CD4-positive, alpha-beta T cell (primary cell): ENCODE data around the gene CCDC50. TPM values are rescaled to one million over a fixed set of nuclear protein-coding genes. Genes with fewer than 3 reads are reported as not detected.

Experiments used
- ATAC-seq: fragments of 200-7000 bp; cut with Tn5 transposase; one replicate; pipeline ENCODE4 v1.10.0; 2022; ENCODE audit warnings: mild to moderate bottlenecking; ENCODE audit not compliant: poor library complexity
- CTCF ChIA-PET: fragments of 350-600 bp; sonication (Branson Sonifier 250); formaldehyde crosslinking; loops from one replicate; lab custom pipeline; 2021; ENCODE audit warnings: antibody characterized with exemption, inconsistent platforms; lab: Charles Lee
- POLR2A ChIA-PET: fragments of 350-600 bp; sonication (Branson Sonifier 250); formaldehyde crosslinking; loops from one replicate; lab custom pipeline; 2021; ENCODE audit warnings: antibody characterized with exemption, inconsistent platforms; lab: Charles Lee
- DNase-seq, 14 experiments: peaks; one replicate each; pipeline ENCODE4 v3.0.0-alpha.2; 2013 to 2020; ENCODE audit warnings: mixed read lengths in 2 of 14
- H3K27ac ChIP-seq, 2 donors: one replicate each; pipeline versions ENCODE4 v1.5.1 to v1.7.0; 2013; ENCODE audit warnings: low read length in 2 of 2, low read depth in 1 of 2, mild to moderate bottlenecking in 1 of 2
- H3K27me3 ChIP-seq, 2 experiments: 1 replicate in 1 of 2; 2 replicates in 1 of 2; pipeline versions ENCODE4 v1.6.1 to v1.7.0; 2013; ENCODE audit warnings: low read length in 2 of 2, control low read depth in 1 of 2, mild to moderate bottlenecking in 1 of 2, moderate library complexity in 1 of 2; ENCODE audit not compliant: insufficient read depth in 2 of 2, control insufficient read depth in 1 of 2
- H3K36me3 ChIP-seq: one replicate; pipeline ENCODE4 v1.6.1; 2013; ENCODE audit warnings: low read length, control low read depth; ENCODE audit not compliant: insufficient read depth
- H3K4me1 ChIP-seq: one replicate; pipeline ENCODE4 v1.6.1; 2013; ENCODE audit warnings: low read length, control low read depth; ENCODE audit not compliant: insufficient read depth
- H3K4me3 ChIP-seq: one replicate; pipeline ENCODE4 v1.5.1; 2013; ENCODE audit warnings: mild to moderate bottlenecking, low read length, moderate library complexity
- H3K9me3 ChIP-seq, 2 experiments: 1 replicate in 1 of 2; 2 replicates in 1 of 2; pipeline versions ENCODE4 v1.6.1 to v1.7.0; 2013; ENCODE audit warnings: low read length in 2 of 2, mild to moderate bottlenecking in 2 of 2, control low read depth in 1 of 2, moderate library complexity in 1 of 2; ENCODE audit not compliant: control insufficient read depth in 1 of 2, insufficient read depth in 1 of 2
- H3K27ac Mint-ChIP-seq: one replicate; pipeline ENCODE4 v1.8.0; 2020; ENCODE audit warnings: mixed read lengths
- H3K27me3 Mint-ChIP-seq: one replicate; pipeline ENCODE4 v1.8.0; 2021; ENCODE audit warnings: mixed read lengths
- H3K36me3 Mint-ChIP-seq: one replicate; pipeline ENCODE4 v1.8.0; 2021; ENCODE audit warnings: low read depth, mixed read lengths
- H3K4me1 Mint-ChIP-seq: one replicate; pipeline ENCODE4 v1.8.0; 2021; ENCODE audit warnings: low read depth, mixed read lengths
- H3K4me3 Mint-ChIP-seq: one replicate; pipeline ENCODE4 v1.8.0; 2020; ENCODE audit warnings: mild to moderate bottlenecking, mixed read lengths
- H3K9me3 Mint-ChIP-seq: one replicate; pipeline ENCODE4 v1.8.0; 2020; ENCODE audit warnings: mixed read lengths
- intact Hi-C, 2 experiments: fragments of 100-400 bp; cut with DNase I in 1 of 2; cut with micrococcal nuclease in 1 of 2; formaldehyde crosslinking; loops; one replicate each; pipeline versions ENCODE4 v1.15.1 to v1.9.0; 2023 to 2025; cut with DNase I, micrococcal nuclease
- total RNA-seq, 174 experiments: library from RNA in 2 of 174; stranded (reverse) in 2 of 174; gene quantifications; one replicate each; pipeline ENCODE4 v1.2.3 and lab custom pipeline; 2021 to 2026
- TF ChIP-seq, protein P1 (sequence below): fragments of 200-600 bp; IDR thresholded peaks from one replicate; pipeline ENCODE4 v1.8.0; 2022; ENCODE audit warnings: antibody characterized with exemption, mild to moderate bottlenecking

The CCDC50 gene
- total RNA-seq, 2 experiments from 2014 or later: 16.7 to 16.8 TPM

DNA sequence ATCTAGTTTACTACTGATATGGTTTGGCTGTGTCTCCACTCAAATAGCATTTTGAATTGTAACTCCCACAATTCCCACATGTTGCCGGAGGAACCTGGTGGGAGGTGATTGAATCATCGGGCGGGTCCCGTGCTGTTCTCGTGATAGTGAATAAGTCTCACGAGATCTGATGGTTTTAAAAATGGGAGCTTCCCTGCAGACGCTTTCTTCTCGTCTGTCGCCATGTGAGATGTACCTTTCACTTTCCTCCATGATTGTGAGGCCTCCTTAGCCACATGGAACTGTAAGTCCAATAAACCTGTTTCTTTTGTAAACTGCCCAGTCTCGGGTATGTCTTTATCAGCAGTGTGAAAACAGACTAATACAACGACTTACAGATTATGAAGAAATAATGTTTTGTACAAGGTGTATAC lies 96.1 kb downstream of the CCDC50 start:
- Mint-ChIP-seq H3K9me3 (no peaks in the 10 kb centered on the region), H3K36me3 (no peaks in the 10 kb centered on the region), H3K27ac (no peak overlapping the region), H3K4me3 (no peak overlapping the region), H3K27me3 (peaks cover 16% of the 10 kb centered on the region), H3K4me1 (no peaks in the 10 kb centered on the region)
- no peaks in the 10 kb centered on the region for H3K27me3 ChIP-seq
- intact Hi-C loops: no loop called here
- no peaks in the 10 kb centered on the region for H3K36me3 ChIP-seq
- no peak overlapping the region for H3K27ac ChIP-seq
- no peaks in the 10 kb centered on the region for H3K4me1 ChIP-seq
- POLR2A ChIA-PET: no interaction called here
- CTCF ChIA-PET: no interaction called here
- TF ChIP-seq, protein P1, sequence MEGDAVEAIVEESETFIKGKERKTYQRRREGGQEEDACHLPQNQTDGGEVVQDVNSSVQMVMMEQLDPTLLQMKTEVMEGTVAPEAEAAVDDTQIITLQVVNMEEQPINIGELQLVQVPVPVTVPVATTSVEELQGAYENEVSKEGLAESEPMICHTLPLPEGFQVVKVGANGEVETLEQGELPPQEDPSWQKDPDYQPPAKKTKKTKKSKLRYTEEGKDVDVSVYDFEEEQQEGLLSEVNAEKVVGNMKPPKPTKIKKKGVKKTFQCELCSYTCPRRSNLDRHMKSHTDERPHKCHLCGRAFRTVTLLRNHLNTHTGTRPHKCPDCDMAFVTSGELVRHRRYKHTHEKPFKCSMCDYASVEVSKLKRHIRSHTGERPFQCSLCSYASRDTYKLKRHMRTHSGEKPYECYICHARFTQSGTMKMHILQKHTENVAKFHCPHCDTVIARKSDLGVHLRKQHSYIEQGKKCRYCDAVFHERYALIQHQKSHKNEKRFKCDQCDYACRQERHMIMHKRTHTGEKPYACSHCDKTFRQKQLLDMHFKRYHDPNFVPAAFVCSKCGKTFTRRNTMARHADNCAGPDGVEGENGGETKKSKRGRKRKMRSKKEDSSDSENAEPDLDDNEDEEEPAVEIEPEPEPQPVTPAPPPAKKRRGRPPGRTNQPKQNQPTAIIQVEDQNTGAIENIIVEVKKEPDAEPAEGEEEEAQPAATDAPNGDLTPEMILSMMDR: no peak
- no peaks in the 10 kb centered on the region for H3K9me3 ChIP-seq
- DNase-seq: no peak
- H3K4me3 ChIP-seq: no peak overlapping the region
- no peak for ATAC-seq

DNA sequence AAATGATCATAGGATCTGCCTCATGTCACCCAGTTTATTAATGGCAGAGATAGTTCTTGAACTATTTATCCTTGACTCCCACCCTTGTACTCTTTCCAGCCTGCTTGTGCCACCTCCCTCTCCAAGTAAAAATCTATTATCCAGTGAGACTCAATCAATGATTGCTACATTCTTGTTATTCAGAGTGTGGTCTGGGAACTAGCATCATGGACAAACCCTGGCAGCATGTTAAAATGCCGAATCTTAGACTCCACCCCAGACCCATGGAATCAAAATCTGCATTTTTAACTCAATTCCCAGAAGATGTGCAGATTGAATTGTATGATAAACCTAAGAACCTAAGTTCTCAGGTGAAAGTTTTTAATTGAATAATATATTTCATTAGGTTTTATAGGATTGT lies 97.1 kb downstream of the CCDC50 start:
- Mint-ChIP-seq H3K36me3 (no peaks in the 10 kb centered on the region), H3K4me3 (no peak overlapping the region), H3K27ac (no peak overlapping the region), H3K4me1 (no peaks in the 10 kb centered on the region), H3K9me3 (no peaks in the 10 kb centered on the region), H3K27me3 (peaks cover 13% of the 10 kb centered on the region)
- TF ChIP-seq, protein P1: no peak
- intact Hi-C loops: no loop called here
- ChIA-PET CTCF (no interaction called here), POLR2A (no interaction called here)
- Histone ChIP-seq H3K9me3 (no peaks in the 10 kb centered on the region), H3K4me3 (no peak overlapping the region), H3K27me3 (no peaks in the 10 kb centered on the region), H3K36me3 (no peaks in the 10 kb centered on the region), H3K4me1 (no peaks in the 10 kb centered on the region), H3K27ac (no peak overlapping the region)
- ATAC-seq (no peak), DNase-seq (no peak)

DNA sequence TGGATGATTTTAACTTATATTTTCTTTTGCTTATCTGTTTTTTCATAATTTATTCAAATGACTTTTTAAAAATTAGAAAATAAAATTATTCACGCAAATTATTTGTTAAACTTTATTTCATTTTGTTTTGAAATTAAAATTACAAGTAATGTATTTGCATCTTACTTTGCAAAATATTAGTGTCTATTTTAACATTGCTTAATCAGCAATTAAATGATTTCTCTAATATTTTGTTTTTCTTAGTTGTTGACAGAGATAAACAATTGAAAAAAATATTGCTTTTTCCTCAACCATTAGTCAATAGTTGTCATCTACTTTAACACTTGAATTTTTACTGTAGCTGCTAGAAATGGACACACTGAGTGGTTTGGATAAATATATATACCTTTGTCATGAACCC lies 99.0 kb downstream of the CCDC50 start:
- no peaks in the 10 kb centered on the region for H3K9me3 Mint-ChIP-seq
- TF ChIP-seq, protein P1: no peak
- H3K27ac Mint-ChIP-seq: no peak overlapping the region
- DNase-seq (no peak), ATAC-seq (no peak)
- CTCF ChIA-PET: no interaction called here
- H3K4me1 Mint-ChIP-seq: no peaks in the 10 kb centered on the region
- POLR2A ChIA-PET: no interaction called here
- intact Hi-C loops: no loop called here
- H3K4me3 Mint-ChIP-seq: no peak overlapping the region
- no peaks in the 10 kb centered on the region for H3K36me3 ChIP-seq
- peaks cover 10% of the 10 kb centered on the region for H3K27me3 Mint-ChIP-seq
- H3K27me3 ChIP-seq: no peaks in the 10 kb centered on the region
- no peak overlapping the region for H3K27ac ChIP-seq
- H3K9me3 ChIP-seq: no peaks in the 10 kb centered on the region
- no peak overlapping the region for H3K4me3 ChIP-seq
- no peaks in the 10 kb centered on the region for H3K36me3 Mint-ChIP-seq
- no peaks in the 10 kb centered on the region for H3K4me1 ChIP-seq
